Caco-2 (cell line): ENCODE measurements around the gene PPP2R3B. TPM values are rescaled to one million over a fixed set of nuclear protein-coding genes. Genes with fewer than 3 reads are reported as not detected.
"Not testable (repeated sequence)": the region's sequence is repeated elsewhere in the genome, so short reads cannot be mapped to it uniquely, and the experiment has no call there.

Experiments used
- BruUV-seq: library from RNA; stranded (reverse); fragments of 400-500 nt; replicated peaks from 2 replicates; lab custom pipeline; 2021; lab: Mats Ljungman, UMichigan
- CTCF ChIA-PET: fragments of 300-600 bp; sonication (Branson Sonifier 250); formaldehyde crosslinking; loops from one replicate; lab custom pipeline; 2022; ENCODE audit warnings: antibody characterized with exemption; lab: Charles Lee
- POLR2A ChIA-PET: fragments of 300-600 bp; sonication (Branson Sonifier 250); formaldehyde crosslinking; loops from one replicate; lab custom pipeline; 2022; ENCODE audit warnings: antibody characterized with exemption; lab: Charles Lee
- DNase-seq, 2 experiments: peaks; one replicate each; pipeline versions ENCODE4 v3.0.0 to v3.0.0-alpha.2; 2020 to 2022
- H3K27me3 ChIP-seq: replicated peaks from 2 replicates; pipeline ENCODE4 v1.6.0; 2011; ENCODE audit warnings: low read length; ENCODE audit not compliant: control insufficient read depth, insufficient read depth
- H3K36me3 ChIP-seq: 2 replicates; pipeline ENCODE4 v1.5.1; 2011; ENCODE audit warnings: low read length; ENCODE audit not compliant: control insufficient read depth, insufficient read depth
- H3K4me1 ChIP-seq: fragments of 250-450 bp; sonication (Bioruptor Pico); 2 replicates; pipeline ENCODE4 v1.5.1; 2020; ENCODE audit warnings: mild to moderate bottlenecking
- H3K4me3 ChIP-seq: 2 replicates; pipeline ENCODE4 v1.5.1; 2011; ENCODE audit warnings: low read depth, mild to moderate bottlenecking, control low read depth, low read length
- H3K9me3 ChIP-seq: fragments of 250-450 bp; sonication (Bioruptor Pico); 2 replicates; pipeline ENCODE4 v1.5.1; 2020; ENCODE audit warnings: mild to moderate bottlenecking, moderate library complexity
- H3K27ac Mint-ChIP-seq: one replicate; pipeline ENCODE4 v1.8.0; 2022; ENCODE audit warnings: mixed read lengths; ENCODE audit not compliant: unreplicated experiment
- H3K27me3 Mint-ChIP-seq: one replicate; pipeline ENCODE4 v1.8.0; 2022; ENCODE audit warnings: mixed read lengths; ENCODE audit not compliant: insufficient read depth, unreplicated experiment
- H3K36me3 Mint-ChIP-seq: one replicate; pipeline ENCODE4 v1.8.0; 2022; ENCODE audit warnings: mild to moderate bottlenecking, mixed read lengths; ENCODE audit not compliant: insufficient read depth, unreplicated experiment
- H3K4me1 Mint-ChIP-seq: one replicate; pipeline ENCODE4 v1.8.0; 2022; ENCODE audit warnings: low read depth, mixed read lengths; ENCODE audit not compliant: unreplicated experiment
- H3K4me3 Mint-ChIP-seq: one replicate; pipeline ENCODE4 v1.8.0; 2022; ENCODE audit warnings: mild to moderate bottlenecking, moderate library complexity, mixed read lengths; ENCODE audit not compliant: unreplicated experiment
- H3K9me3 Mint-ChIP-seq: one replicate; pipeline ENCODE4 v1.8.0; 2022; ENCODE audit warnings: mixed read lengths; ENCODE audit not compliant: unreplicated experiment
- intact Hi-C: fragments of 100-400 bp; cut with micrococcal nuclease; formaldehyde crosslinking; loops from one replicate; pipeline ENCODE4 v1.10.0; 2022; ENCODE audit not compliant: unreplicated experiment
- total RNA-seq: library from RNA; stranded (reverse); gene quantifications from 2 replicates; pipeline ENCODE4 v1.2.3, GENCODE V29; 2022
- TF ChIP-seq, protein P1 (sequence below), 2 experiments: fragments of 200-600 bp in 1 of 2; IDR thresholded peaks; 1 replicate in 1 of 2; 2 replicates in 1 of 2; pipeline versions ENCODE4 v1.5.1 to v1.8.0; 2011 to 2022; ENCODE audit warnings: antibody characterized with exemption in 1 of 2, control low read depth in 1 of 2, inconsistent platforms in 1 of 2, low read depth in 1 of 2, low read length in 1 of 2, mild to moderate bottlenecking in 1 of 2, moderate library complexity in 1 of 2; ENCODE audit not compliant: insufficient read depth in 1 of 2, severe bottlenecking in 1 of 2, unreplicated experiment in 1 of 2

PPP2R3B gene
- total RNA-seq, 1 experiment from 2014 or later = 71.3 TPM

DNA sequence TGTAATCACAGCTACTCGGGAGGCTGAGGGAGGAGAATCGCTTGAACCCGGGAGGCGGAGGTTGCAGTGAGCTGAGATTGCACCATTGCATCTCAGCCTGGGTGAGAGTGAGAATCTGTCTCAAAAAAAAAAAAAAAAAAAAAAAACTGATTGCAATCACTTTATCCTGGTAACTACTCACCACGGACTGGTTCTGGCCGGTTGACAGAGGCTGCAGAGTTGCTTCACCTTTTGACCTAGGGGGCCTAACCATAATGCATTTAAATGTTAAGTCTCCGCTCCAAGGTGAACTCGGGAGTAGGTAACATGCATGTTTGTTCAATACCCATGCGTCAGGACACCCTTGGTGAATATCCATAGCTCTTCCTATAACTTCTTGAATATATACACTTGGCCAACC lies 1.8 kb downstream of the PPP2R3B start:
- Histone ChIP-seq H3K27me3 (no peaks in the 10 kb centered on the region), H3K36me3 (no peaks in the 10 kb centered on the region), H3K4me3 (no peak overlapping the region), H3K4me1 (no peaks in the 10 kb centered on the region), H3K9me3 (no peaks in the 10 kb centered on the region)
- Mint-ChIP-seq H3K27ac (no peak overlapping the region), H3K9me3 (no peaks in the 10 kb centered on the region), H3K4me3 (no peak overlapping the region), H3K27me3 (no peaks in the 10 kb centered on the region), H3K4me1 (no peaks in the 10 kb centered on the region), H3K36me3 (peaks cover 12% of the 10 kb centered on the region)
- BruUV-seq = no TSS peak
- ChIA-PET POLR2A (no interaction called here), CTCF (no interaction called here)
- DNase-seq = no peak
- intact Hi-C loops = no loop called here
- TF ChIP-seq, protein P1, sequence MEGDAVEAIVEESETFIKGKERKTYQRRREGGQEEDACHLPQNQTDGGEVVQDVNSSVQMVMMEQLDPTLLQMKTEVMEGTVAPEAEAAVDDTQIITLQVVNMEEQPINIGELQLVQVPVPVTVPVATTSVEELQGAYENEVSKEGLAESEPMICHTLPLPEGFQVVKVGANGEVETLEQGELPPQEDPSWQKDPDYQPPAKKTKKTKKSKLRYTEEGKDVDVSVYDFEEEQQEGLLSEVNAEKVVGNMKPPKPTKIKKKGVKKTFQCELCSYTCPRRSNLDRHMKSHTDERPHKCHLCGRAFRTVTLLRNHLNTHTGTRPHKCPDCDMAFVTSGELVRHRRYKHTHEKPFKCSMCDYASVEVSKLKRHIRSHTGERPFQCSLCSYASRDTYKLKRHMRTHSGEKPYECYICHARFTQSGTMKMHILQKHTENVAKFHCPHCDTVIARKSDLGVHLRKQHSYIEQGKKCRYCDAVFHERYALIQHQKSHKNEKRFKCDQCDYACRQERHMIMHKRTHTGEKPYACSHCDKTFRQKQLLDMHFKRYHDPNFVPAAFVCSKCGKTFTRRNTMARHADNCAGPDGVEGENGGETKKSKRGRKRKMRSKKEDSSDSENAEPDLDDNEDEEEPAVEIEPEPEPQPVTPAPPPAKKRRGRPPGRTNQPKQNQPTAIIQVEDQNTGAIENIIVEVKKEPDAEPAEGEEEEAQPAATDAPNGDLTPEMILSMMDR (IDR thresholded peaks at IDR 0.05; ENCODE audit: insufficient read depth in 1 of 2, low read depth in 1 of 2, low read length in 1 of 2, severe bottlenecking in 1 of 2, unreplicated experiment in 1 of 2) = no peak

DNA sequence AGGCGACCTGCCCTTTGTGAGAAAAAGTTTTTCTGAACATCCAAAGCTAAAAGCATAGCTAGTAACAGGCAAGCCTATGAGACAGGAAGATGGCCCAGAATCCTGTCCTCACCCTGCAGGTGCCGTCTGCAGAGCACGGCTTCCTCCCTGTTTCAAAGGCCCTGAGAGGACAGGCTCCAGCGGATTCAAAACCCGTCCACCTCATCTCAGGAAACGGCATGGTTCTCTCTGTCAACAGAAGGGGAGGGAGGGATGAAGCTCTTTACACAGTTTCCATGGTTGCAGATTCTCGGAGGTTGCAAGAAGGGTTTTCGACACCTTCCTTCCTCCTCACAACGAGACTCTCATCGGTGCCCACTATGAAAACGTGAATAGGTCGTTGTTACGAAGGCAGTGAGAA lies 8.3 kb downstream of the PPP2R3B start:
- ChIA-PET POLR2A (no interaction called here), CTCF (no interaction called here)
- no peaks in the 10 kb centered on the region for H3K9me3 Mint-ChIP-seq
- Histone ChIP-seq H3K27me3 (no peaks in the 10 kb centered on the region), H3K36me3 (no peaks in the 10 kb centered on the region), H3K4me1 (peaks cover 5% of the 10 kb centered on the region; the same call in 1 of the 2 replicates), H3K9me3 (no peaks in the 10 kb centered on the region), H3K4me3 (no peak overlapping the region)
- no peak overlapping the region for H3K27ac Mint-ChIP-seq
- TF ChIP-seq, protein P1 (IDR thresholded peaks at IDR 0.05; ENCODE audit: insufficient read depth in 1 of 2, low read depth in 1 of 2, low read length in 1 of 2, severe bottlenecking in 1 of 2, unreplicated experiment in 1 of 2) = no peak
- H3K36me3 Mint-ChIP-seq = no peaks in the 10 kb centered on the region
- no peak overlapping the region for H3K4me3 Mint-ChIP-seq
- BruUV-seq = no TSS peak
- intact Hi-C loops = no loop called here
- H3K4me1 Mint-ChIP-seq = no peaks in the 10 kb centered on the region
- no peak for DNase-seq
- H3K27me3 Mint-ChIP-seq = no peaks in the 10 kb centered on the region

DNA sequence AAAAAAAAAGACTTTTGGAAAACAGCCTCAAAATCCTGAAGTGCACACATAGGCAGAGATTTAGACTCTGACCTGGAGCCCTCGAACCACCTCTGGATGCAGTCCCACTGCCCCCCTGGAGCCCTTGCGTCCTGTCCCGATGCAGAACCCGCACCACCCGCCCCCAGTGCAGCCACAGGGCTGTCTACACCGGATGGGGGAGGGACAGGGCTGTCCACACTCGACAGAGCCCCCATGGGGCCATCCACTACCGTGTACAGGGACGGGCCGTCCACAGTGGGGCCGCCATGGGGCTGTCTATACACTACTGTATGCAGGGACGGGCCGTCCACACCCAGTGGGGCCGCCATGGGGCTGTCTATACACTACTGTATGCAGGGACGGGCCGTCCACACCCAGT lies 10.5 kb downstream of the PPP2R3B start:
- H3K4me1 Mint-ChIP-seq, BruUV-seq, H3K27me3 Mint-ChIP-seq, H3K27ac Mint-ChIP-seq, H3K9me3 ChIP-seq, H3K4me1 ChIP-seq, CTCF ChIA-PET, H3K4me3 Mint-ChIP-seq, H3K36me3 ChIP-seq, H3K27me3 ChIP-seq, intact Hi-C loops, POLR2A ChIA-PET, H3K36me3 Mint-ChIP-seq, H3K4me3 ChIP-seq, DNase-seq, H3K9me3 Mint-ChIP-seq: not testable (repeated sequence)
